ENCODE results near the gene CD47. TPM values are rescaled to one million over a fixed set of nuclear protein-coding genes. Genes with fewer than 3 reads are reported as not detected.

The CD47 gene
- total and polyA plus RNA-seq, 12 donors: 17.9 to 76.3 (median 47.6) TPM

DNA sequence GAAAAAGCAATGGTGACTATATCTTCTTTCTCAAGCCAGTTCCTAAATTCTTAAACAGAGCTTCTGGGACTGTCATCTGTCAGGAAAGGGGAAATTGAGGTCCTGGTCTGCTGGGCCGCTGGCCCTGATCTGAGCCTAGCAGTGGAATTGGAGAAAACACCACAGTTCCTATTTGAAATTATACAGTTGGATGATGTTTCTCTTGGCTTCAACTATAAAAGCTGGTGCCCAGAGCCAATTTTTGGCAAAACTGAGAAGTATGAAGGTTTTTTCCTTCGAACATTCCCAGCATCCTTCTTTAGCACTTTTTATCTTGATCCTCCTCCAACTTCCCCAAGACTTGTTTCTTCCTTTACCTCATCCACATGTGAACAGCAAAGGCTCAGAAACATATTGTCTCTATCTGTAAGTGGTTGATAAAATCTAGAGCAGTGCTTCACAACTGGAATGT, 83.9 kb downstream of the CD47 start:
- Histone ChIP-seq H3K36me3 (no peaks in the 10 kb centered on the region), H3K9me3 (no peaks in the 10 kb centered on the region), H3K27ac (peak overlapping the region in 8 of 10 donors; percentile 4 to 84 (median 37)), H3K4me1 (peaks cover 0 to 49% (median 19%) of the 10 kb centered on the region in 9 donors), H3K4me3 (no peak overlapping the region), H3K27me3 (no peaks in the 10 kb centered on the region)
- TF ChIP-seq, protein P1, sequence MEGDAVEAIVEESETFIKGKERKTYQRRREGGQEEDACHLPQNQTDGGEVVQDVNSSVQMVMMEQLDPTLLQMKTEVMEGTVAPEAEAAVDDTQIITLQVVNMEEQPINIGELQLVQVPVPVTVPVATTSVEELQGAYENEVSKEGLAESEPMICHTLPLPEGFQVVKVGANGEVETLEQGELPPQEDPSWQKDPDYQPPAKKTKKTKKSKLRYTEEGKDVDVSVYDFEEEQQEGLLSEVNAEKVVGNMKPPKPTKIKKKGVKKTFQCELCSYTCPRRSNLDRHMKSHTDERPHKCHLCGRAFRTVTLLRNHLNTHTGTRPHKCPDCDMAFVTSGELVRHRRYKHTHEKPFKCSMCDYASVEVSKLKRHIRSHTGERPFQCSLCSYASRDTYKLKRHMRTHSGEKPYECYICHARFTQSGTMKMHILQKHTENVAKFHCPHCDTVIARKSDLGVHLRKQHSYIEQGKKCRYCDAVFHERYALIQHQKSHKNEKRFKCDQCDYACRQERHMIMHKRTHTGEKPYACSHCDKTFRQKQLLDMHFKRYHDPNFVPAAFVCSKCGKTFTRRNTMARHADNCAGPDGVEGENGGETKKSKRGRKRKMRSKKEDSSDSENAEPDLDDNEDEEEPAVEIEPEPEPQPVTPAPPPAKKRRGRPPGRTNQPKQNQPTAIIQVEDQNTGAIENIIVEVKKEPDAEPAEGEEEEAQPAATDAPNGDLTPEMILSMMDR (IDR thresholded peaks at IDR 0.05): no peak
- intact Hi-C loops (cut with DNase I): no loop called here
- DNase-seq (no peak), ATAC-seq (peak in 3 of 8 donors; percentile 15 to 20 (median 18))
- WGBS, 2 donors: 29 to 59% methylated on average over 2 of the region's 2 CpGs

DNA sequence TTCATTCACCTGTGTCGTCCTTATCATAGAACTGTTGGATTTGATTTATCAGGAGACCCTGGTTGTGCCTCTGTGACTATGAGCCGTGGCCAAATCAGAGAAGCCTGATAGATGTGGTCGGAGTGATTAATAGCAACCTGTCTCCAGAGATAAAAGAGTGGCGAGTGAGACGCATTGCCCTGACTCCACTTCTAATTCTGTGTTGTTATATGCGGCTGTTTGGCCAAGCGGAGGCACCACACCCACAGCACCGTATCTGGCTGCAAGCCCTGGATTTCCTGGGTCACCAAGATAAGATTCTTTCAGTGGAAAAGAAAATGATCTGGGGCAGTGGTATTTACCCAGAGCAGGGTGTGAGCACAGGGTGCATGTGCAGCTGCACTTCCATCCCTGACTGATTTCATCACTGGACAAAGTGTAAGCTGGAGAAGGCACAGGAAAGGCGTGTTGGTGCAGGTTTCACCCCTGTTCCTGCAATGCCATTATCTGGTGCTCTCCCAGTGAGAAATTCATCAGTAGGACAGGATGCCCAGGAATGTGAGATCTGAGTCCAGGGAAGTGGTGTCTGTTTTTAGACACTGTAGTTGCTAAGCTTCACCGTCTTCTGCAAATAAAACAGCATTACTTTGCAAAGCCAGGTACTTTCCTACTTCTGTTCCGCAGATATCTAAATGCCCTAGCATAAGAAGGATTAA, 84.6 kb downstream of the CD47 start:
- 12 to 14% methylated on average over 11 of the region's 11 CpGs for WGBS, 2 donors
- TF ChIP-seq, protein P1 (IDR thresholded peaks at IDR 0.05): no peak
- Histone ChIP-seq H3K4me1 (peaks cover 0 to 56% (median 19%) of the 10 kb centered on the region in 9 donors), H3K9me3 (no peaks in the 10 kb centered on the region), H3K36me3 (no peaks in the 10 kb centered on the region), H3K27me3 (no peaks in the 10 kb centered on the region), H3K27ac (peak overlapping the region in 9 of 10 donors; percentile 12 to 84 (median 49)), H3K4me3 (peak overlapping the region in 1 of 10 donors; percentile 25)
- peak; percentile 28 to 35 for DNase-seq
- intact Hi-C loops (cut with DNase I): no loop called here
- peak; percentile 72 to 91 (median 82) for ATAC-seq

DNA sequence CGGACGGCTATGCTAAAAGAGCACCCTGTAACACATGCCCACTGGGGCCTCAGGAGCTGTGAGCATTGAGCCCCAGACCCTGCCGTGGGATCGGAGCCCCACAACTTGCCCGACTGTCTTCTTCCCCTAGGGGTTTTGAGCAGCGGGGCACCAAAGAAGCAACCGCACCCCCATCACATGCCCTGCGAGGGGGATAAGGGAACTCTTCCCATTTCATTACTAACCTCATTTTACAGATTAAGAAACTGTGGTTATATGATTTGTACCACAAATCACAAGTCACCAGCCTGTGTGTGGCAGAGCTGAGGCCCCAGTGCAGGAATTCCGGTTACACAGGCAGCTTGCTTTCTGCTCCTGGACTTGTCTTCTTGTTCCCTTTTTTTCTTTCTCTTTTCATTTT, 86.2 kb downstream of the CD47 start:
- peak overlapping the region in 1 of 10 donors; percentile 55 for H3K27ac ChIP-seq
- ATAC-seq (no peak), DNase-seq (no peak)
- WGBS, 2 donors: 87 to 91% methylated on average over 9 of the region's 9 CpGs
- intact Hi-C loops (cut with DNase I): no loop called here
- peak overlapping the region in 1 of 10 donors; percentile 2 for H3K4me3 ChIP-seq
- TF ChIP-seq, protein P1 (IDR thresholded peaks at IDR 0.05): no peak
- H3K36me3 ChIP-seq: no peaks in the 10 kb centered on the region
- H3K4me1 ChIP-seq: peaks cover 0 to 59% (median 19%) of the 10 kb centered on the region in 9 donors
- H3K9me3 ChIP-seq: no peaks in the 10 kb centered on the region
- no peaks in the 10 kb centered on the region for H3K27me3 ChIP-seq

DNA sequence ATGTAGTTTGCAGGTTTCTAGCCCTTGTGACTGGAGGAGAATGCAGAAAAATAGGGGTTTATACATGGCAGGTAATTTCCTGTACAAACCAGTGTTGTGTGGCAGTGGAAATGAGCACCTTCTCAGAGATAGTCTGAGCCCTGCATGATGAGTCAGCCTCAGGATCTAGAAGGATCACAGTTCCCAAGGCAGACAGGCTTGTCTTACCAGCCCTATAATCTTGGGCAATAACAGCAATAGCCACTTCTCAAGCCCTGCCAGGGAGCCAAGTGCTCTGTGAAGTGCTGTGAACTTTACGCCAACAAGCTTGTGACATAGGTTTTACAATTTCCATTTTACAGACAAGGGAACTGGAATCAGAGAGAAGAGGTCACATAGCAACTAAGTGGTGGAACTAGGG, 89.4 kb downstream of the CD47 start:
- no peaks in the 10 kb centered on the region for H3K27me3 ChIP-seq
- H3K4me1 ChIP-seq: peaks cover 0 to 34% (median 10%) of the 10 kb centered on the region in 9 donors
- intact Hi-C loops (cut with DNase I): no loop called here
- no peak overlapping the region for H3K4me3 ChIP-seq
- peak in 1 of 8 donors; percentile 62 for ATAC-seq
- H3K9me3 ChIP-seq: no peaks in the 10 kb centered on the region
- no peak overlapping the region for H3K27ac ChIP-seq
- WGBS, 2 donors: 72 to 85% methylated on average over 1 of the region's 1 CpG
- TF ChIP-seq, protein P1 (IDR thresholded peaks at IDR 0.05): no peak
- no peaks in the 10 kb centered on the region for H3K36me3 ChIP-seq
- DNase-seq: no peak
